Measurements from ENCODE around the gene PBX3.

- TF ChIP-seq EZH2 (IDR thresholded peaks at IDR 0.05; ENCODE audit: borderline replicate concordance, low read depth, low read length, poor library complexity, severe bottlenecking) (no peak), CTCF (conservative IDR thresholded peaks at IDR 0.05; ENCODE audit: low read depth, low read length) (no peak)
These were observed 68.4 kb downstream of the PBX3 start for GRCh38 chr9:125815568-125815967.
